K562 (cell line): ENCODE measurements around the gene HYOU1. TPM values are rescaled to one million over a fixed set of nuclear protein-coding genes. Genes with fewer than 3 reads are reported as not detected.

Experiments
- ARID3A ChIP-seq: IDR thresholded peaks from 2 replicates; pipeline ENCODE4 v1.6.1; 2012; ENCODE audit warnings: low read depth, low read length, improper control_type of control experiment, borderline replicate concordance
- CC2D1A ChIP-seq: fragments of 450-650 bp; IDR thresholded peaks from 2 replicates; pipeline ENCODE4 v1.6.1; 2017; ENCODE audit warnings: mild to moderate bottlenecking
- CHD7 ChIP-seq: fragments of 200-600 bp; sonication (generic); IDR thresholded peaks from one replicate; pipeline ENCODE4 v1.6.1; 2012; ENCODE audit warnings: mild to moderate bottlenecking, low read depth, low read length, inconsistent platforms
- CREB5 ChIP-seq: fragments of 250-450 bp; sonication (Bioruptor Pico); IDR thresholded peaks from 2 replicates; pipeline ENCODE4 v1.5.0; 2020; ENCODE audit warnings: mild to moderate bottlenecking
- DLX4 ChIP-seq: fragments of 250-450 bp; sonication (Bioruptor Pico); IDR thresholded peaks from 2 replicates; pipeline ENCODE4 v1.6.1; 2021; ENCODE audit warnings: mild to moderate bottlenecking
- GTF2F1 ChIP-seq: IDR thresholded peaks from 2 replicates; pipeline ENCODE4 v1.6.1; 2011; ENCODE audit warnings: low read depth, low read length, improper control_type of control experiment
- MYBL2 ChIP-seq, 2 experiments: fragments of 450-650 bp in 1 of 2; sonication (generic) in 1 of 2; formaldehyde crosslinking in 1 of 2; IDR thresholded peaks; 2 replicates each; pipeline versions ENCODE4 v1.6.1 to v1.8.1; 2017 to 2022; ENCODE audit warnings: borderline replicate concordance in 1 of 2, inconsistent platforms in 1 of 2, low read depth in 1 of 2, mild to moderate bottlenecking in 1 of 2, missing genetic modification reagents in 1 of 2, moderate library complexity in 1 of 2
- SAFB2 ChIP-seq: fragments of 200-400 bp; formaldehyde crosslinking; IDR thresholded peaks from 2 replicates; pipeline ENCODE4 v1.6.1; 2018; ENCODE audit warnings: borderline replicate concordance, low read length, low read depth, moderate library complexity; ENCODE audit not compliant: severe bottlenecking
- SRSF1 ChIP-seq: fragments of 200-400 bp; formaldehyde crosslinking; IDR thresholded peaks from 2 replicates; pipeline ENCODE4 v1.6.1; 2017; ENCODE audit warnings: mild to moderate bottlenecking, low read depth, low read length, moderate library complexity
- polyA plus RNA-seq, 8 experiments: library from polyadenylated mRNA; depleted of rRNA in 4 of 8; stranded (reverse) in 5 of 8; unstranded in 3 of 8; fragments of >200 nt; fragmentation: Nextera tagmentation in 2 of 8; fragmentation: Illumina TruSeq in 1 of 8; extraction: Ambion mirVana in 2 of 8; extraction: Trizol in 1 of 8; gene quantifications; 2 replicates each; pipeline versions ENCODE4 v1.2.1 to v1.2.3, GENCODE V29; 2011 to 2014; ENCODE audit warnings: inconsistent platforms in 1 of 8, missing spikeins in 1 of 8
- total RNA-seq, 7 experiments: library from RNA; depleted of rRNA in 6 of 7; stranded (reverse); fragments of >200 nt in 6 of 7; fragmentation: Illumina TruSeq in 2 of 7; extraction: Trizol in 2 of 7; gene quantifications; 2 replicates each; pipeline versions ENCODE4 v1.2.1 to v1.2.3, GENCODE V29; 2011 to 2021; ENCODE audit warnings: low replicate concordance in 1 of 7

HYOU1 gene
- total and polyA plus RNA-seq, 9 of the 15 experiments (the other 6 are each of a cell fraction or from before 2014, with no cell fraction given), result 19.5 to 197 (median 128) TPM

- TF ChIP-seq CHD7, result no peak
- no peak for TF ChIP-seq GTF2F1
- no peak for TF ChIP-seq DLX4 (CRISPR knock-in tag)
- no peak for TF ChIP-seq MYBL2 (IDR thresholded peaks at IDR 0.05; ENCODE audit: low read depth)
- TF ChIP-seq MYBL2 (CRISPR knock-in tag; IDR thresholded peaks at IDR 0.05; ENCODE audit: borderline replicate concordance), result no peak
- no peak for TF ChIP-seq ARID3A
- no peak for TF ChIP-seq CC2D1A
- no peak for TF ChIP-seq CREB5
- TF ChIP-seq SAFB2, result no peak
- no peak for TF ChIP-seq SRSF1
These were observed 32.4 kb downstream of the HYOU1 start (continued) for GRCh38 chr11:119024430-119025098.
